OCI-LY3 (cell line): Measurements from ENCODE around the gene CSH1.

Source experiments
- H2AFZ ChIP-seq: fragments of 200-600, 300-600 bp; shearing (Covaris generic); 2 replicates; pipeline ENCODE4 v1.6.0; 2014; ENCODE audit warnings: antibody characterized with exemption, low read depth, low read length
- H3K27ac ChIP-seq: fragments of 200-600, 300-600 bp; sonication (generic); 2 replicates; pipeline ENCODE4 v1.5.1; 2014; ENCODE audit warnings: mild to moderate bottlenecking, low read length, moderate library complexity, mixed read lengths
- H3K27me3 ChIP-seq: fragments of 200-600, 300-600 bp; sonication (generic); 2 replicates; pipeline ENCODE4 v1.6.1; 2014; ENCODE audit warnings: low read depth, low read length, mixed read lengths
- H3K36me3 ChIP-seq: fragments of 200-600, 300-600 bp; sonication (generic); replicated peaks from 2 replicates; pipeline ENCODE3; 2014; ENCODE audit warnings: low read depth, low read length, mixed read lengths
- H3K4me1 ChIP-seq: fragments of 300-600, 200-600 bp; sonication (generic); 2 replicates; pipeline ENCODE4 v1.6.1; 2014; ENCODE audit warnings: low read length, mixed read lengths
- H3K4me2 ChIP-seq: fragments of 200-600, 300-600 bp; sonication (generic); 2 replicates; pipeline ENCODE4 v1.6.1; 2014; ENCODE audit warnings: low read length, mixed read lengths
- H3K4me3 ChIP-seq: fragments of 300-600, 200-600 bp; sonication (generic); 2 replicates; pipeline ENCODE4 v1.5.1; 2014; ENCODE audit warnings: antibody characterized with exemption, mild to moderate bottlenecking, low read length, moderate library complexity
- H3K79me2 ChIP-seq: fragments of 300-600, 200-600 bp; shearing (Covaris generic); 2 replicates; pipeline ENCODE4 v1.6.1; 2014; ENCODE audit warnings: mild to moderate bottlenecking, low read length, mixed read lengths
- H3K9ac ChIP-seq: fragments of 300-600, 200-600 bp; shearing (Covaris generic); 2 replicates; pipeline ENCODE4 v1.6.0; 2014; ENCODE audit warnings: mild to moderate bottlenecking, low read length, moderate library complexity
- H3K9me3 ChIP-seq: fragments of 200-600, 300-600 bp; shearing (Covaris generic); 2 replicates; pipeline ENCODE4 v1.6.1; 2014; ENCODE audit warnings: low read length, mixed read lengths; ENCODE audit not compliant: insufficient read depth
- H4K20me1 ChIP-seq: fragments of 200-600, 300-600 bp; sonication (generic); 2 replicates; pipeline ENCODE4 v1.6.1; 2016; ENCODE audit warnings: low read length, mixed read lengths; ENCODE audit not compliant: insufficient read depth
- EZH2phosphoT487 ChIP-seq: fragments of 200-600 bp; shearing (Covaris generic); IDR thresholded peaks from 2 replicates; pipeline ENCODE4 v1.6.1; 2018; ENCODE audit warnings: antibody characterized with exemption, mixed run types, low read depth
- TF ChIP-seq, protein P1 (sequence below): fragments of 200-600, 300-600 bp; sonication (generic); IDR thresholded peaks from 2 replicates; pipeline ENCODE4 v1.5.1; 2014; ENCODE audit warnings: antibody characterized with exemption, low read length, low read depth

The CSH1 gene

GRCh38 chr17:63854709-63855108 lies 41.7 kb downstream of the CSH1 start:
- Histone ChIP-seq H4K20me1 (no peaks in the 10 kb centered on the region), H3K4me3 (no peak overlapping the region), H3K27ac (no peak overlapping the region), H3K36me3 (no peaks in the 10 kb centered on the region), H3K9ac (no peak overlapping the region), H3K79me2 (no peaks in the 10 kb centered on the region), H3K9me3 (no peaks in the 10 kb centered on the region), H3K27me3 (peaks cover 13% of the 10 kb centered on the region), H3K4me2 (no peak overlapping the region), H2AFZ (no peak overlapping the region), H3K4me1 (no peaks in the 10 kb centered on the region)
- TF ChIP-seq, protein P1, sequence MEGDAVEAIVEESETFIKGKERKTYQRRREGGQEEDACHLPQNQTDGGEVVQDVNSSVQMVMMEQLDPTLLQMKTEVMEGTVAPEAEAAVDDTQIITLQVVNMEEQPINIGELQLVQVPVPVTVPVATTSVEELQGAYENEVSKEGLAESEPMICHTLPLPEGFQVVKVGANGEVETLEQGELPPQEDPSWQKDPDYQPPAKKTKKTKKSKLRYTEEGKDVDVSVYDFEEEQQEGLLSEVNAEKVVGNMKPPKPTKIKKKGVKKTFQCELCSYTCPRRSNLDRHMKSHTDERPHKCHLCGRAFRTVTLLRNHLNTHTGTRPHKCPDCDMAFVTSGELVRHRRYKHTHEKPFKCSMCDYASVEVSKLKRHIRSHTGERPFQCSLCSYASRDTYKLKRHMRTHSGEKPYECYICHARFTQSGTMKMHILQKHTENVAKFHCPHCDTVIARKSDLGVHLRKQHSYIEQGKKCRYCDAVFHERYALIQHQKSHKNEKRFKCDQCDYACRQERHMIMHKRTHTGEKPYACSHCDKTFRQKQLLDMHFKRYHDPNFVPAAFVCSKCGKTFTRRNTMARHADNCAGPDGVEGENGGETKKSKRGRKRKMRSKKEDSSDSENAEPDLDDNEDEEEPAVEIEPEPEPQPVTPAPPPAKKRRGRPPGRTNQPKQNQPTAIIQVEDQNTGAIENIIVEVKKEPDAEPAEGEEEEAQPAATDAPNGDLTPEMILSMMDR = no peak
- TF ChIP-seq EZH2phosphoT487 = no peak

- Histone ChIP-seq H3K36me3 (no peaks in the 10 kb centered on the region), H3K27ac (no peak overlapping the region), H3K79me2 (no peaks in the 10 kb centered on the region), H3K4me2 (no peak overlapping the region), H3K27me3 (peaks cover 9% of the 10 kb centered on the region), H2AFZ (no peak overlapping the region), H3K4me1 (no peaks in the 10 kb centered on the region), H3K4me3 (no peak overlapping the region), H3K9ac (no peak overlapping the region), H4K20me1 (no peaks in the 10 kb centered on the region), H3K9me3 (no peaks in the 10 kb centered on the region)
- no peak for TF ChIP-seq EZH2phosphoT487
- TF ChIP-seq, protein P1 = no peak
These were observed 43.1 kb downstream of the CSH1 start for GRCh38 chr17:63853260-63853659.

DNA sequence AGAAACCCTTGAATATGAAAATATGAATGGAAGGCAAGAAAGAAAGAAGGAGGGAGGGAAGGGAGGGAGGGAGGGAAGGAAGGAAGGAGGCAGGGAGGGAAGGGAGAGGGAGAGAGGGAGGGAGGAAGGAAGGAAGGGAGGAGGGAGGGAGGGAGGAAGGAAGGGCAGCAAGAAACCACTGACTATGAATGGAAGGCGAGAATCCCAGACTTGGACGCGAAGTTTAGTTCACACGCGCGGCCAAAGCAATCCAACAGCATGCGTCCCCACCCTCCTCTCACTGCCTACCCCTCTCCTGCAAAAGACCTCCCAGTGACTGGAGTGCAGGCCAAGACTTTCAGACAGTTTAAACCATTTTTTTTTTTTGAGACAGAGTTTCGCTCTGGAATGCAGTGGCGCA lies 46.0 kb downstream of the CSH1 start:
- no peaks in the 10 kb centered on the region for H3K9me3 ChIP-seq
- no peak overlapping the region for H2AFZ ChIP-seq
- no peak overlapping the region for H3K27ac ChIP-seq
- H3K79me2 ChIP-seq = no peaks in the 10 kb centered on the region
- no peak overlapping the region for H3K9ac ChIP-seq
- no peaks in the 10 kb centered on the region for H3K4me1 ChIP-seq
- no peaks in the 10 kb centered on the region for H3K36me3 ChIP-seq
- peaks cover 9% of the 10 kb centered on the region for H3K27me3 ChIP-seq
- H3K4me3 ChIP-seq = no peak overlapping the region
- TF ChIP-seq, protein P1 = no peak
- TF ChIP-seq EZH2phosphoT487 = no peak
- H3K4me2 ChIP-seq = no peak overlapping the region
- no peaks in the 10 kb centered on the region for H4K20me1 ChIP-seq

GRCh38 chr17:63848834-63849689 lies 47.3 kb downstream of the CSH1 start:
- no peaks in the 10 kb centered on the region for H3K36me3 ChIP-seq
- no peaks in the 10 kb centered on the region for H4K20me1 ChIP-seq
- no peaks in the 10 kb centered on the region for H3K4me1 ChIP-seq
- no peak overlapping the region for H3K4me2 ChIP-seq
- H2AFZ ChIP-seq = no peak overlapping the region
- H3K27me3 ChIP-seq = 0 out of 2 replicates have a peak, but pooled peaks cover 4% of the 10 kb centered on the region
- H3K9ac ChIP-seq = no peak overlapping the region
- no peaks in the 10 kb centered on the region for H3K79me2 ChIP-seq
- TF ChIP-seq, protein P1 = no peak
- TF ChIP-seq EZH2phosphoT487 = no peak
- H3K9me3 ChIP-seq = no peaks in the 10 kb centered on the region
- H3K27ac ChIP-seq = no peak overlapping the region
- no peak overlapping the region for H3K4me3 ChIP-seq
